SH-SY5Y (cell line): ENCODE data around the gene CELF1.

Experiments
- GATA2 ChIP-seq: IDR thresholded peaks from 2 replicates; pipeline ENCODE4 v1.6.1; 2011; ENCODE audit warnings: mild to moderate bottlenecking, low read depth, low read length
- GATA3 ChIP-seq: IDR thresholded peaks from 2 replicates; pipeline ENCODE4 v1.6.1; 2011; ENCODE audit warnings: low read depth, mild to moderate bottlenecking, low read length, moderate library complexity

- TF ChIP-seq GATA2 (no peak), GATA3 (no peak)
Observed at GRCh38 chr11:47461876-47462275, 91.1 kb downstream of the CELF1 start.
